ENCODE measurements around the gene TSPAN18. TPM values are rescaled to one million over a fixed set of nuclear protein-coding genes. Genes with fewer than 3 reads are reported as not detected.

Gene TSPAN18
- total and polyA plus RNA-seq, 2 of the 8 experiments (the other 6 are each of a cell fraction or from before 2014, with no cell fraction given), result 5.2 to 10.2 TPM

- TF ChIP-seq CHD7 (IDR thresholded peaks at IDR 0.05; ENCODE audit: insufficient replicate concordance, low read length) (no peak), MAFK (IDR thresholded peaks at IDR 0.05; ENCODE audit: low read depth, low read length) (no peak), CBX8 (IDR thresholded peaks at IDR 0.05; ENCODE audit: borderline replicate concordance, low read depth, low read length) (no peak), HDAC6 (IDR thresholded peaks at IDR 0.05; ENCODE audit: low read depth, low read length) (no peak), POLR2AphosphoS5 (IDR thresholded peaks at IDR 0.05; ENCODE audit: low read depth, low read length) (no peak), BCL11A (IDR thresholded peaks at IDR 0.05; ENCODE audit: low read depth in 2 of 2, low read length in 2 of 2) (no peak), TEAD4 (IDR thresholded peaks at IDR 0.05; ENCODE audit: low read depth, low read length) (no peak), TBP (IDR thresholded peaks at IDR 0.05; ENCODE audit: low read depth, low read length) (no peak), CBX5 (IDR thresholded peaks at IDR 0.05; ENCODE audit: low read depth, low read length) (no peak), E2F6 (IDR thresholded peaks at IDR 0.05) (no peak), HDAC2 (IDR thresholded peaks at IDR 0.05; ENCODE audit: borderline replicate concordance in 1 of 2, low read depth in 2 of 2, low read length in 2 of 2) (no peak)
Observed at GRCh38 chr11:44909557-44909956, 182.8 kb downstream of the TSPAN18 start (continued).
